ENCODE results near the gene DCAF7.

DNA sequence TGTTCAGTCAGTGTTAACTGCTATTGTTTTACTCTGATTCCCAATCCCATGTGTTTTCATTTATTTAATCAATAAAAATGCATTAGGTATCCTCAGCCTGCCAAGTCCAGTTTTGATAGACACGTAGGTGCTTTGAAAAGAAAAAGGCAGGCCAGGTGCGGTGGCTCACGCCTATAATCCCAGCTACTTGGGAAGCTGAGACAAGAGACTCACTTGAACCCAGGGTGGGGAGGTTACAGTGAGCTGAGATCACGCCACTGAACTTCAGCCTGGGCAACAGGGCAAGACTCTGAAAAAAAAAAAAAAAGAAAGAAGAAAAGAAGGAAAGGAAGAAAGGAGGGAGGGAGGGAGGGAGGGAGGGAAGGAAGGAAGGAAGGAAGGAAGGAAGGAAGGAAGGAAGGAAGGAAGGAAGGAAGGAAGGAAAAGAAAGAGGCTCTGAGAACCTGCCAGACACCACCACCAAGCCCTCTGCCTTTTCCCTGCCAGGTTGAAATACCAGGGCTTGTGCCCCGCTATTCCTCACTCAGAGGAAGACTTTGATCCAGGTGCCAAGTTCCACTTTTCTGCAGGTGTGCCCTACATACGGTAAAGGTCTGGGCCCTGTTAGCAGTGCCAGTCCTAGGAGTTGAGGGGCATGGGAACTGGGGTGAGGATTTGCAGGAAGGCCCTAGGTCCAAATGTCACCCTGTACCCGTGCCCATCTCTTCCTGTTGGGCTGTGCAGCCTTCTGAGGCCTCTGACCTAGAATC is 37.2 kb upstream of the DCAF7 start:
- TF ChIP-seq CTCF (IDR thresholded peaks at IDR 0.05) (no peak), TEAD4 (CRISPR knock-in tag; IDR thresholded peaks at IDR 0.05) (no peak), ZNF263 (CRISPR knock-in tag; IDR thresholded peaks at IDR 0.05; ENCODE audit: low read depth) (no peak), E2F1 (CRISPR knock-in tag; IDR thresholded peaks at IDR 0.05) (no peak), OVOL2 (CRISPR knock-in tag; IDR thresholded peaks at IDR 0.05; ENCODE audit: borderline replicate concordance) (no peak), NR2C2 (CRISPR knock-in tag; IDR thresholded peaks at IDR 0.05) (no peak)
- TF ChIP-seq, protein P1, sequence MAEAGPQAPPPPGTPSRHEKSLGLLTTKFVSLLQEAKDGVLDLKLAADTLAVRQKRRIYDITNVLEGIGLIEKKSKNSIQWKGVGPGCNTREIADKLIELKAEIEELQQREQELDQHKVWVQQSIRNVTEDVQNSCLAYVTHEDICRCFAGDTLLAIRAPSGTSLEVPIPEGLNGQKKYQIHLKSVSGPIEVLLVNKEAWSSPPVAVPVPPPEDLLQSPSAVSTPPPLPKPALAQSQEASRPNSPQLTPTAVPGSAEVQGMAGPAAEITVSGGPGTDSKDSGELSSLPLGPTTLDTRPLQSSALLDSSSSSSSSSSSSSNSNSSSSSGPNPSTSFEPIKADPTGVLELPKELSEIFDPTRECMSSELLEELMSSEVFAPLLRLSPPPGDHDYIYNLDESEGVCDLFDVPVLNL (CRISPR knock-in tag; IDR thresholded peaks at IDR 0.05; ENCODE audit: borderline replicate concordance, low read depth), result no peak

Measured in WTC11 (cell line).